Lung (tissue), 12 donors: Measurements from ENCODE around the gene ERC2. TPM values are rescaled to one million over a fixed set of nuclear protein-coding genes. Genes with fewer than 3 reads are reported as not detected.

Source experiments
- ATAC-seq: fragments of 200-7000 bp; cut with Tn5 transposase; one replicate; pipeline ENCODE4 v1.9.1; 2020; ENCODE audit warnings: moderate number of reproducible peaks; ENCODE audit not compliant: insufficient read depth, low FRiP score
- DNase-seq, 3 donors: peaks; one replicate each; pipeline ENCODE4 v3.0.0-alpha.2; 2013 to 2017
- H3K27ac ChIP-seq, 2 donors: one replicate each; pipeline ENCODE4 v1.5.1; 2013; ENCODE audit warnings: mild to moderate bottlenecking in 2 of 2, moderate library complexity in 2 of 2, control low read depth in 1 of 2, inconsistent platforms in 1 of 2, low read depth in 1 of 2, low read length in 1 of 2
- H3K27me3 ChIP-seq, 3 donors: one replicate each; pipeline ENCODE4 v1.5.1; 2013; ENCODE audit warnings: low read length in 2 of 3; ENCODE audit not compliant: control insufficient read depth in 3 of 3, insufficient read depth in 3 of 3
- H3K36me3 ChIP-seq, 4 donors: one replicate each; pipeline ENCODE4 v1.5.1; 2013; ENCODE audit warnings: low read length in 4 of 4, mild to moderate bottlenecking in 1 of 4, moderate library complexity in 1 of 4; ENCODE audit not compliant: control insufficient read depth in 4 of 4, insufficient read depth in 4 of 4
- H3K4me1 ChIP-seq, 5 donors: one replicate each; pipeline ENCODE4 v1.5.1; 2013; ENCODE audit warnings: low read length in 5 of 5, mild to moderate bottlenecking in 2 of 5, moderate library complexity in 1 of 5; ENCODE audit not compliant: control insufficient read depth in 5 of 5, insufficient read depth in 5 of 5
- H3K4me3 ChIP-seq: one replicate; pipeline ENCODE4 v1.5.1; 2013; ENCODE audit warnings: mild to moderate bottlenecking, control low read depth, moderate library complexity
- H3K9ac ChIP-seq, 2 donors: one replicate each; pipeline ENCODE4 v1.5.1; 2013; ENCODE audit warnings: low read length in 2 of 2, control low read depth in 1 of 2; ENCODE audit not compliant: insufficient read depth in 1 of 2
- H3K9me3 ChIP-seq, 4 donors: one replicate each; pipeline ENCODE4 v1.5.1; 2013; ENCODE audit warnings: low read length in 3 of 4, mild to moderate bottlenecking in 1 of 4, moderate library complexity in 1 of 4; ENCODE audit not compliant: control insufficient read depth in 4 of 4, insufficient read depth in 3 of 4
- WGBS, 2 donors: extraction: QIAGEN DNeasy Blood & Tissue Kit; methylation state at CpG; one replicate each; pipeline ENCODE4 v1.1.7; 2013; 5-methylcytosine and 5-hydroxymethylcytosine counted together
- polyA plus RNA-seq, 2 donors: library from polyadenylated mRNA; stranded (reverse); fragments of 200-250 nt; gene quantifications; one replicate each; pipeline ENCODE4 v1.2.1, GENCODE V29; 2013
- total RNA-seq, 2 donors: library from RNA; depleted of rRNA in 1 of 2; stranded (reverse); fragments of >200 nt in 1 of 2; gene quantifications; one replicate each; pipeline ENCODE4 v1.2.1, GENCODE V29; 2014 to 2021
- TF ChIP-seq, protein P1 (sequence below): IDR thresholded peaks from 2 replicates; pipeline ENCODE4 v1.5.1; 2012; ENCODE audit warnings: mild to moderate bottlenecking; ENCODE audit errors: control extremely low read depth, extremely low read depth
- donor health status: control.
- donor health status: control.
- donor health status: Bipolar disorder and iron deficiency.
- donor health status: healthy.
- donor health status: DM: yes; HTN: yes; CAD: no.

Gene ERC2
- total and polyA plus RNA-seq, 4 donors: 0.20 to 3.5 (median 0.97) TPM

DNA sequence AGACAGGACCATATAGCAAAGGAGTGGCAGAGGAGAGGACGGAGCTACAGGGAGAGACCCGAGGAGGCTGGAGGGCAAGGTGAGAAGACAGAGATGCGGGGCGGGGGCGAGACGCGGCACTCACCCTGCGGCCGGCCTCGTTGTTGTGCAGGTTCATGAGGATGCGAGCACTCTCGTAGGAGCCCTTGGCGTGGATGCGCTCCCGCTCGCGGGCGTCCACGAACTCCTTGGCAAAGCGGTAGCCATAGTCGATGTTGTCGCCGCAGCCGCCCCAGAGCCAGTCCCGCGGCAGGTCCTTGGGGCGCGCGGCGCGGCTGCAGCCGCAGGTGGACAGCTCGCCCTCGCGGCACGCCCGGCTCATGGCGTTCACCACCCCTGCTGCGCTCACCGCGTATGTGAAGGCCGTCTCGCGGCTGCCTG, 994.0 kb downstream of the ERC2 start:
- TF ChIP-seq, protein P1, sequence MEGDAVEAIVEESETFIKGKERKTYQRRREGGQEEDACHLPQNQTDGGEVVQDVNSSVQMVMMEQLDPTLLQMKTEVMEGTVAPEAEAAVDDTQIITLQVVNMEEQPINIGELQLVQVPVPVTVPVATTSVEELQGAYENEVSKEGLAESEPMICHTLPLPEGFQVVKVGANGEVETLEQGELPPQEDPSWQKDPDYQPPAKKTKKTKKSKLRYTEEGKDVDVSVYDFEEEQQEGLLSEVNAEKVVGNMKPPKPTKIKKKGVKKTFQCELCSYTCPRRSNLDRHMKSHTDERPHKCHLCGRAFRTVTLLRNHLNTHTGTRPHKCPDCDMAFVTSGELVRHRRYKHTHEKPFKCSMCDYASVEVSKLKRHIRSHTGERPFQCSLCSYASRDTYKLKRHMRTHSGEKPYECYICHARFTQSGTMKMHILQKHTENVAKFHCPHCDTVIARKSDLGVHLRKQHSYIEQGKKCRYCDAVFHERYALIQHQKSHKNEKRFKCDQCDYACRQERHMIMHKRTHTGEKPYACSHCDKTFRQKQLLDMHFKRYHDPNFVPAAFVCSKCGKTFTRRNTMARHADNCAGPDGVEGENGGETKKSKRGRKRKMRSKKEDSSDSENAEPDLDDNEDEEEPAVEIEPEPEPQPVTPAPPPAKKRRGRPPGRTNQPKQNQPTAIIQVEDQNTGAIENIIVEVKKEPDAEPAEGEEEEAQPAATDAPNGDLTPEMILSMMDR: no peak
- Histone ChIP-seq H3K27me3 (peaks cover 0 to 12% (median 3%) of the 10 kb centered on the region in 3 donors), H3K36me3 (peaks cover 0 to 4% (median 1%) of the 10 kb centered on the region in 4 donors), H3K4me3 (no peak overlapping the region), H3K9ac (no peak overlapping the region), H3K4me1 (peaks cover 0 to 2% (median 0%) of the 10 kb centered on the region in 5 donors), H3K9me3 (peaks cover 0 to 3% (median 0%) of the 10 kb centered on the region in 4 donors), H3K27ac (no peak overlapping the region)
- no peak for ATAC-seq
- DNase-seq: peak in 2 of 3 donors; percentile 13 to 19
- 73 to 81% methylated on average over 44 of the region's 44 CpGs for WGBS, 2 donors

- Histone ChIP-seq H3K4me1 (peaks cover 0 to 2% (median 0%) of the 10 kb centered on the region in 5 donors), H3K27me3 (peaks cover 0 to 12% (median 3%) of the 10 kb centered on the region in 3 donors), H3K9me3 (peaks cover 0 to 3% (median 0%) of the 10 kb centered on the region in 4 donors), H3K36me3 (peaks cover 0 to 4% (median 1%) of the 10 kb centered on the region in 4 donors), H3K4me3 (no peak overlapping the region), H3K9ac (no peak overlapping the region), H3K27ac (no peak overlapping the region)
- TF ChIP-seq, protein P1: no peak
- DNase-seq (no peak), ATAC-seq (no peak)
- WGBS, 2 donors: 80 to 85% methylated on average over 6 of the region's 6 CpGs
Measured at GRCh38 chr3:55473788-55474187, 994.5 kb downstream of the ERC2 start.

GRCh38 chr3:55471522-55472280, 996.6 kb downstream of the ERC2 start:
- H3K4me3 ChIP-seq: no peak overlapping the region
- WGBS, 2 donors: 74% methylated on average over 8 of the region's 8 CpGs

More at GRCh38 chr3:55471522-55472280, 996.6 kb downstream of the ERC2 start:
- ATAC-seq: no peak
- Histone ChIP-seq H3K27ac (peak overlapping the region in 1 of 2 donors; percentile 48), H3K9me3 (peaks cover 0 to 3% (median 0%) of the 10 kb centered on the region in 4 donors), H3K4me1 (peaks cover 0 to 3% (median 0%) of the 10 kb centered on the region in 5 donors), H3K27me3 (peaks cover 0 to 11% (median 3%) of the 10 kb centered on the region in 3 donors), H3K36me3 (peaks cover 0 to 4% (median 1%) of the 10 kb centered on the region in 4 donors), H3K9ac (no peak overlapping the region)
- TF ChIP-seq, protein P1: no peak
- DNase-seq: no peak
